Measurements from ENCODE around the gene RPS3. TPM values are rescaled to one million over a fixed set of nuclear protein-coding genes. Genes with fewer than 3 reads are reported as not detected.

Gene RPS3
- total and polyA plus RNA-seq, 2 experiments from 2014 or later = 1,745 to 2,793 TPM

Small RNA genes lying within 50 kb of the gene (small RNA-seq; reads per million reads assigned to genes)
- gene SNORD15A (ENCODE audit: low replicate concordance) (not detected), gene SNORD15B (ENCODE audit: low replicate concordance) (10.5 reads per million, percentile 96 among the genes with 10 or more reads in this experiment)

Other genes with a start within 250 kb of the RPS3 start
- not detected in 2 replicates for gene SLCO2B1, start 248.4 kb upstream of the RPS3 start, total RNA-seq (2014; rRNA removed; shearing (Covaris generic))
- gene SLCO2B1, start 248.4 kb upstream of the RPS3 start, polyA plus RNA-seq (2016; fragmentation: Nextera tagmentation; extraction: Ambion mirVana) = 0.03 TPM in 1 of 2 replicates, not detected in the other
- gene TPBGL, start 158.7 kb upstream of the RPS3 start, total RNA-seq (2014; rRNA removed; shearing (Covaris generic)) = 0.16 and 0.21 TPM in 2 replicates
- gene TPBGL, start 158.7 kb upstream of the RPS3 start, polyA plus RNA-seq (2016; fragmentation: Nextera tagmentation; extraction: Ambion mirVana) = 0.08 and 0.40 TPM in 2 replicates
- gene ARRB1, start 47.9 kb upstream of the RPS3 start, total RNA-seq (2014; rRNA removed; shearing (Covaris generic)) = 11.1 and 17.0 TPM in 2 replicates
- gene ARRB1, start 47.9 kb upstream of the RPS3 start, polyA plus RNA-seq (2016; fragmentation: Nextera tagmentation; extraction: Ambion mirVana) = 5.8 and 6.3 TPM in 2 replicates
- 0.28 and 1.1 TPM in 2 replicates for gene KLHL35, start 33.7 kb downstream of the RPS3 start, total RNA-seq (2014; rRNA removed; shearing (Covaris generic))
- 0.10 TPM in 1 of 2 replicates, not detected in the other for gene KLHL35, start 33.7 kb downstream of the RPS3 start, polyA plus RNA-seq (2016; fragmentation: Nextera tagmentation; extraction: Ambion mirVana)
- 3.3 and 4.9 TPM in 2 replicates for gene GDPD5, start 126.4 kb downstream of the RPS3 start, total RNA-seq (2014; rRNA removed; shearing (Covaris generic))
- 1.6 and 1.7 TPM in 2 replicates for gene GDPD5, start 126.4 kb downstream of the RPS3 start, polyA plus RNA-seq (2016; fragmentation: Nextera tagmentation; extraction: Ambion mirVana)
- 1,217 and 1,375 TPM in 2 replicates for gene SERPINH1, start 162.7 kb downstream of the RPS3 start, total RNA-seq (2014; rRNA removed; shearing (Covaris generic))
- gene SERPINH1, start 162.7 kb downstream of the RPS3 start, polyA plus RNA-seq (2016; fragmentation: Nextera tagmentation; extraction: Ambion mirVana) = 238 and 269 TPM in 2 replicates